GM23338 (cell line): Measurements from ENCODE around the gene PLXNC1. TPM values are rescaled to one million over a fixed set of nuclear protein-coding genes. Genes with fewer than 3 reads are reported as not detected.

Experiments
- ATAC-seq: fragments of 200-7000 bp; cut with Tn5 transposase; 3 replicates; pipeline ENCODE4 v1.9.1; 2020
- DNase-seq: peaks from one replicate; pipeline ENCODE4 v3.0.0-alpha.2; 2015; ENCODE audit warnings: low spot score
- H2AFZ ChIP-seq: fragments of 200-600 bp; sonication (generic); 2 replicates; pipeline ENCODE4 v1.8.0; 2016; ENCODE audit warnings: antibody characterized with exemption, mild to moderate bottlenecking, moderate library complexity
- H3F3A ChIP-seq: fragments of 200-600 bp; sonication (generic); replicated peaks from 2 replicates; pipeline ENCODE4 v1.8.0; 2017; ENCODE audit warnings: antibody characterized with exemption, mixed run types, low read depth
- H3K27ac ChIP-seq: fragments of 200-600 bp; sonication (generic); 2 replicates; pipeline ENCODE4 v1.6.1; 2016; ENCODE audit warnings: low read depth
- H3K27me3 ChIP-seq: fragments of 200-600 bp; sonication (generic); 2 replicates; pipeline ENCODE4 v1.8.0; 2016; ENCODE audit warnings: mild to moderate bottlenecking, mixed run types, moderate library complexity; ENCODE audit not compliant: insufficient read depth
- H3K36me3 ChIP-seq: fragments of 200-600 bp; sonication (generic); 2 replicates; pipeline ENCODE4 v1.8.0; 2016; ENCODE audit warnings: mild to moderate bottlenecking; ENCODE audit not compliant: insufficient read depth
- H3K4me1 ChIP-seq: fragments of 200-600 bp; sonication (generic); 2 replicates; pipeline ENCODE4 v1.8.0; 2016; ENCODE audit warnings: mild to moderate bottlenecking, moderate library complexity; ENCODE audit not compliant: insufficient read depth
- H3K4me2 ChIP-seq: fragments of 200-600 bp; sonication (generic); 2 replicates; pipeline ENCODE4 v1.7.1; 2017; ENCODE audit warnings: mixed run types
- H3K4me3 ChIP-seq: fragments of 200-600 bp; sonication (generic); 2 replicates; pipeline ENCODE4 v1.6.1; 2016; ENCODE audit warnings: mixed run types
- H3K79me2 ChIP-seq: fragments of 200-600 bp; sonication (generic); replicated peaks from 2 replicates; pipeline ENCODE4 v1.8.0; 2017; ENCODE audit warnings: mild to moderate bottlenecking; ENCODE audit not compliant: insufficient read depth
- H3K9me2 ChIP-seq: fragments of 200-600 bp; sonication (generic); 2 replicates; pipeline ENCODE4 v1.8.0; 2017; ENCODE audit not compliant: insufficient read depth
- H4K20me1 ChIP-seq: fragments of 200-600 bp; sonication (generic); replicated peaks from 2 replicates; pipeline ENCODE4 v1.8.0; 2017; ENCODE audit warnings: mild to moderate bottlenecking; ENCODE audit not compliant: insufficient read depth
- H3K27ac Mint-ChIP-seq: 2 replicates; pipeline ENCODE4 v1.8.0; 2020; ENCODE audit warnings: inconsistent platforms, mild to moderate bottlenecking, moderate library complexity, mixed read lengths
- H3K27me3 Mint-ChIP-seq: 3 replicates; pipeline ENCODE4 v1.8.0; 2022; ENCODE audit warnings: low read depth, mild to moderate bottlenecking, moderate library complexity, mixed read lengths, inconsistent platforms; ENCODE audit not compliant: insufficient read depth, poor library complexity
- H3K36me3 Mint-ChIP-seq: 3 replicates; pipeline ENCODE4 v1.8.0; 2021; ENCODE audit warnings: low read depth, mild to moderate bottlenecking, inconsistent platforms, moderate library complexity, mixed read lengths
- H3K4me1 Mint-ChIP-seq: 3 replicates; pipeline ENCODE4 v1.8.0; 2020; ENCODE audit warnings: mild to moderate bottlenecking, inconsistent platforms, mixed read lengths
- H3K4me3 Mint-ChIP-seq: 3 replicates; pipeline ENCODE4 v1.8.0; 2021; ENCODE audit warnings: moderate library complexity, mild to moderate bottlenecking, inconsistent platforms, mixed read lengths
- H3K9me3 Mint-ChIP-seq: 3 replicates; pipeline ENCODE4 v1.8.0; 2020; ENCODE audit warnings: moderate library complexity, mild to moderate bottlenecking, inconsistent platforms, mixed read lengths
- CREB1 ChIP-seq: fragments of 250-450 bp; sonication (Bioruptor Pico); IDR thresholded peaks from 2 replicates; pipeline ENCODE4 v1.5.0; 2020; ENCODE audit warnings: low read depth, mild to moderate bottlenecking, moderate library complexity
- JUNB ChIP-seq: IDR thresholded peaks from one replicate; pipeline ENCODE4 v1.6.1; 2016; ENCODE audit warnings: antibody characterized with exemption; ENCODE audit not compliant: unreplicated experiment
- POLR2AphosphoS5 ChIP-seq: IDR thresholded peaks from 2 replicates; pipeline ENCODE4 v1.6.1; 2016; ENCODE audit warnings: antibody characterized with exemption, low read depth
- REST ChIP-seq: IDR thresholded peaks from one replicate; pipeline ENCODE4 v1.6.1; 2018; ENCODE audit warnings: antibody characterized with exemption; ENCODE audit not compliant: unreplicated experiment
- STAT1 ChIP-seq: IDR thresholded peaks from one replicate; pipeline ENCODE4 v1.6.1; 2016; ENCODE audit warnings: antibody characterized with exemption; ENCODE audit not compliant: unreplicated experiment
- ZNF331 ChIP-seq: fragments of 250-450 bp; sonication (Bioruptor Pico); IDR thresholded peaks from 2 replicates; pipeline ENCODE4 v1.5.0; 2020; ENCODE audit warnings: low read depth, mild to moderate bottlenecking, moderate library complexity
- ZNF462 ChIP-seq: fragments of 250-450 bp; sonication (Bioruptor Pico); IDR thresholded peaks from 2 replicates; pipeline ENCODE4 v1.5.0; 2020; ENCODE audit warnings: mild to moderate bottlenecking, moderate library complexity
- polyA plus RNA-seq: library from polyadenylated mRNA; unstranded; fragments of >200 nt; fragmentation: Nextera tagmentation; extraction: Ambion mirVana; gene quantifications from 2 replicates; pipeline ENCODE4 v1.2.1, GENCODE V29; 2016
- total RNA-seq: library from RNA; depleted of rRNA; stranded (reverse); fragments of >200 nt; shearing (Covaris generic); gene quantifications from 2 replicates; pipeline ENCODE4 v1.2.3, GENCODE V29; 2014
- TF ChIP-seq, protein P1 (sequence below), 2 experiments: fragments of 200-600 bp in 1 of 2; sonication (generic) in 1 of 2; conservative IDR thresholded peaks; 2 replicates each; pipeline versions ENCODE4 v1.5.1 to v1.6.1; 2016 to 2017; ENCODE audit warnings: antibody characterized with exemption in 2 of 2, low read depth in 2 of 2, mild to moderate bottlenecking in 2 of 2, moderate library complexity in 1 of 2

The PLXNC1 gene
- total and polyA plus RNA-seq, 2 experiments from 2014 or later, result 1.9 to 6.5 TPM

DNA sequence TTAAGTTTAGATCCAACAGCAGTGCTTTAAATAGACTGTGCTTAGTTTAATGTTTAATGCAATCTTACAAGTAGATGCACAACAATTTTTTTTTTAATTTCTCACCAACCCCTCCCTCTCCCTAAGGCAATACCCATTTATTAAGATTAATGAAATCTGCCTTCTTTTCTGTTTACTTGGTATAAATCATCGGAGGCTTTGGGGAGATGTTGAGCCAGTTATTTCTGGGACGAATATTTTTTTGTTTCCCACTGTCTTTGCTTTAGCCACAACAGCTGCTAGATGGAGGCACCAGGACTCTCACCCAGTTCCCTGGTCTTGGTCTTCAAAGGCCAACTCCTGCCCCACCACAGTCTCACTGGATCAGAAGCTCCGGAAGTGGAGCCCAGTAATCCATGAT, 113.4 kb downstream of the PLXNC1 start (continued):
- TF ChIP-seq ZNF462 (CRISPR knock-in tag) (no peak), POLR2AphosphoS5 (no peak), ZNF331 (no peak), CREB1 (CRISPR knock-in tag) (no peak)
- TF ChIP-seq, protein P1, sequence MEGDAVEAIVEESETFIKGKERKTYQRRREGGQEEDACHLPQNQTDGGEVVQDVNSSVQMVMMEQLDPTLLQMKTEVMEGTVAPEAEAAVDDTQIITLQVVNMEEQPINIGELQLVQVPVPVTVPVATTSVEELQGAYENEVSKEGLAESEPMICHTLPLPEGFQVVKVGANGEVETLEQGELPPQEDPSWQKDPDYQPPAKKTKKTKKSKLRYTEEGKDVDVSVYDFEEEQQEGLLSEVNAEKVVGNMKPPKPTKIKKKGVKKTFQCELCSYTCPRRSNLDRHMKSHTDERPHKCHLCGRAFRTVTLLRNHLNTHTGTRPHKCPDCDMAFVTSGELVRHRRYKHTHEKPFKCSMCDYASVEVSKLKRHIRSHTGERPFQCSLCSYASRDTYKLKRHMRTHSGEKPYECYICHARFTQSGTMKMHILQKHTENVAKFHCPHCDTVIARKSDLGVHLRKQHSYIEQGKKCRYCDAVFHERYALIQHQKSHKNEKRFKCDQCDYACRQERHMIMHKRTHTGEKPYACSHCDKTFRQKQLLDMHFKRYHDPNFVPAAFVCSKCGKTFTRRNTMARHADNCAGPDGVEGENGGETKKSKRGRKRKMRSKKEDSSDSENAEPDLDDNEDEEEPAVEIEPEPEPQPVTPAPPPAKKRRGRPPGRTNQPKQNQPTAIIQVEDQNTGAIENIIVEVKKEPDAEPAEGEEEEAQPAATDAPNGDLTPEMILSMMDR (conservative IDR thresholded peaks at IDR 0.05; ENCODE audit: low read depth in 2 of 2), result no peak

DNA sequence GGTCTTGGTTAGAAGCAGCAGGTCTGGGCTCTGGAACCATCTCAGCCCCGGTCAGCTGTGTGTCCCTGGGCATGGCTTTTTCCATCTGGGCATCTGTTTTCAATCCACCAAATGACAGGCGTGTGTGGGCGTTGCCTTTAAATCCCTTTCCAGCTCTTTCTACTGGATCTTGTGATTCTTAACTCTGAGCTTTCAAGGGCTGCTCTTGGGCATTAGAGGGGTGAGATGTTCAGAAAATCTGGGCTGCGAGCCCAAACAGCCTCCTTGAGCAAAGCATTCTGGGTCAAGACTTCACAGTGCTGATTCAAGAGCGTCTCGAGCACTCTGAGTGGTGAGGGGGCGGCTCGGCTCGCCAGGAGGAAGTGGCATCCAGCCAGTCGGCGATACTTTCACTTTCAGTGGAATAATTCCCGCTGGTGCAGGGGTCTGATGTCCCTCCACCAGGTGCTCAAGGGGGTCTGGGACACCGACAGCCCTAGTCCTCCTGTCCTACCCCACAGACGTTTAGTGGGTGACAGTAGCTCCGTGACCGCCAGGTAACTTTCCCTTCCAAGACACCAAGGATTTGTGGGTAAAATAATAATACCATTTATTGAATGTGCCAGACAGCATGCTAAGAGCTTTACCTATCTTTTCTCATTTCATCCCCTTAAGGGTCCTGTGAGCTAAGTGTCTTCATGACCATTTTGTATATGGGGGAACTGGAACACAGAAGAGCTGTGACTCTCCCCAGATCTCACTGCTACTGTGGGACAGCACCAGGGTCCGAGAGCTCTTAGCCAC, 114.0 kb downstream of the PLXNC1 start:
- H2AFZ ChIP-seq, result no peak overlapping the region
- peak overlapping the region; percentile 51 for H3K4me2 ChIP-seq
- ATAC-seq, result no peak
- Mint-ChIP-seq H3K4me1 (peaks cover 64% of the 10 kb centered on the region), H3K4me3 (no peak overlapping the region), H3K27ac (no peak overlapping the region), H3K36me3 (peaks cover 10% of the 10 kb centered on the region), H3K27me3 (peaks cover 27% of the 10 kb centered on the region), H3K9me3 (peaks cover 7% of the 10 kb centered on the region; the same call in 2 of the 3 replicates)
- no peaks in the 10 kb centered on the region for H4K20me1 ChIP-seq
- H3K9me2 ChIP-seq, result no peaks in the 10 kb centered on the region
- H3F3A ChIP-seq, result peaks cover 10% of the 10 kb centered on the region
- H3K27me3 ChIP-seq, result no peaks in the 10 kb centered on the region
- H3K27ac ChIP-seq, result peak overlapping the region; percentile 35; the same call in 1 of the 2 replicates
- peaks cover 60% of the 10 kb centered on the region for H3K4me1 ChIP-seq
- no peak overlapping the region for H3K4me3 ChIP-seq
- no peaks in the 10 kb centered on the region; the same call in 1 of the 2 replicates for H3K36me3 ChIP-seq
- no peak for DNase-seq
- no peaks in the 10 kb centered on the region for H3K79me2 ChIP-seq
- TF ChIP-seq, protein P1 (conservative IDR thresholded peaks at IDR 0.05; ENCODE audit: low read depth in 2 of 2), result no peak
- no peak for TF ChIP-seq ZNF331
- TF ChIP-seq REST, result no peak
- no peak for TF ChIP-seq STAT1
- no peak for TF ChIP-seq JUNB
